RPMI7951 (cell line): ENCODE data around the gene PCBD1. TPM values are rescaled to one million over a fixed set of nuclear protein-coding genes. Genes with fewer than 3 reads are reported as not detected.

Experiments used
- DNase-seq: peaks from one replicate; pipeline ENCODE4 v3.0.0-alpha.2; 2012; ENCODE audit warnings: low read depth
- total RNA-seq: library from RNA; depleted of rRNA; stranded (reverse); fragments of >200 nt; shearing (Covaris generic); gene quantifications from 2 replicates; pipeline ENCODE4 v1.2.3, GENCODE V29; 2014

The PCBD1 gene
- total RNA-seq, 1 experiment from 2014 or later = 73.9 TPM

DNA sequence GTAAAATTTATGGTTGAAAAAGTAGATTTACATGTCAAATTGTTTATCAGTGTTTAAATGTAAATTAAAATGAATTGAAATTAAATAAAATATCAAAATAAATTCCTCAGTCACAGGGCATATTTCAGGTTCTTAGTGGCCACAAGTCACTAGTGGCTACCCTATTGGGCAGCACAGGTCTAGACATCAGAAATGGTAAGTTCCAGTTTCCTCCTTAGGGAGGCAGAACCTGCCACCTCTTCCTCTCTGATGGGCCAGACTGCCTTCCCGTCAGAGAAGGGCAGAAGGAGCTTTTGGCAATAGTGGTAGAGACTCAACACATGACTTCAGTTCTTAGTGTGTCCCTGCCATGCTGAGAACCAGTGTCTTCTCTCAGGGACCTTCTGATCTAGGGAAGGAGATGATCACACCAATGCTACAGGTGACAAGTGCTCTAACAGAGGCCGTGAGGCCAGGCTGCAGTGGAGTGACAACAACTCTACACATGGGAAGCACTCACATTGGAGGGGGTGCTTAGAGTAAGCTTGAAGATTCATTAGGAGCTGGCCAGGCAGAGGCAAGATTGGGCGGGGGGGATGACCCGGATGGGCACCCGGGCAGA lies 14.4 kb upstream of the PCBD1 start:
- DNase-seq = no peak

DNA sequence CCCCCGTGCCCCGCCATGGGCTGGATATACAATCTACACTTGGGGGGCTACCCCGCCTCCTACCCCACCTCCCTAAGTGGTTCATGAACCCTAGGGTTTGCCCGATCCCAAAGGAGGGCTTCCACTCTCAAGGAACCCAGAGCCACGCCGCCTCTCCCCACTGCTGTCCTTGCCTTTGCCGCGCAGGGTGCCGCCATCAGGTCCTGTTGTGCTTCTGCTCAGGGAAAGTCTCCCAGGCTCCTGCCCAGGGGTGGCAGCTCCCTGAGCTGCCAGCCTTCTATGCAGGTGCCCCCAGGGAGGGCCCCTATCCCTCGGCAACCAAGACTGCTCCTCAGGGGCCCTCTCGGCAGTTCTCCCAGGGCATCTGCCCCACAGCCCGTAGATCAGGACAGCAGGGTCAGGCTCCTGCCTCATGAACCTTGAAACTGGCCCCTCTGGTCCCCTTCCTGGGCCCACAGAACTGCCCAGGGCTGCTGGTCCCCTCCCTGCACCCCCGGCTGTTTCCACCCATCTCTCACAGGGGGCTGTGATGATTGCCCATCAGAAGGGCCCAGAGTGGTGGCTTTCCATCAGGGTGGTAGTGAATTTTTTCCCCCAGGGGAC lies 13.0 kb upstream of the PCBD1 start:
- DNase-seq = no peak

- DNase-seq = no peak
Measured at GRCh38 chr10:70899096-70899495, 10.7 kb upstream of the PCBD1 start.

- DNase-seq = peak; percentile 21
Measured at GRCh38 chr10:70898687-70899086, 10.3 kb upstream of the PCBD1 start.

- DNase-seq = no peak
Measured at GRCh38 chr10:70896551-70896950, 8.2 kb upstream of the PCBD1 start.

DNA sequence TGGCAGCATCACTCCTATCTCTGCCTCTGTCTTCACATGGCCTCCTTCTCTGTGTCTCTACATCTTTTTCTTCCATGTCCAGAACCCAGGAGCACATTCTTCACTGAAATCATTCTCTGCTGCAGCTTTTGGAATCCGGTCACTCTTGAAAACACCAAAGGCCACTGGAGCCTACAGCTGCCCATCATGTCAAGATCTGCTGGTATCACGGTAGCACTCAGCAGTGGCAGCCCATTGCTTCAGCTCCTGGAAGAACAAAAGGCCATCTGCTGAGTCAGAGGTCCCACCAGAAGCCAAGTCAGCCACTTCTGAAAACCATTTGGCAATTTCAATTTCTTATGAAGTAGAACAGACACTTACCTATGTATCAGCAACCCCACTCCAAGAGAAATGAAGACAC lies 6.1 kb upstream of the PCBD1 start:
- no peak for DNase-seq

DNA sequence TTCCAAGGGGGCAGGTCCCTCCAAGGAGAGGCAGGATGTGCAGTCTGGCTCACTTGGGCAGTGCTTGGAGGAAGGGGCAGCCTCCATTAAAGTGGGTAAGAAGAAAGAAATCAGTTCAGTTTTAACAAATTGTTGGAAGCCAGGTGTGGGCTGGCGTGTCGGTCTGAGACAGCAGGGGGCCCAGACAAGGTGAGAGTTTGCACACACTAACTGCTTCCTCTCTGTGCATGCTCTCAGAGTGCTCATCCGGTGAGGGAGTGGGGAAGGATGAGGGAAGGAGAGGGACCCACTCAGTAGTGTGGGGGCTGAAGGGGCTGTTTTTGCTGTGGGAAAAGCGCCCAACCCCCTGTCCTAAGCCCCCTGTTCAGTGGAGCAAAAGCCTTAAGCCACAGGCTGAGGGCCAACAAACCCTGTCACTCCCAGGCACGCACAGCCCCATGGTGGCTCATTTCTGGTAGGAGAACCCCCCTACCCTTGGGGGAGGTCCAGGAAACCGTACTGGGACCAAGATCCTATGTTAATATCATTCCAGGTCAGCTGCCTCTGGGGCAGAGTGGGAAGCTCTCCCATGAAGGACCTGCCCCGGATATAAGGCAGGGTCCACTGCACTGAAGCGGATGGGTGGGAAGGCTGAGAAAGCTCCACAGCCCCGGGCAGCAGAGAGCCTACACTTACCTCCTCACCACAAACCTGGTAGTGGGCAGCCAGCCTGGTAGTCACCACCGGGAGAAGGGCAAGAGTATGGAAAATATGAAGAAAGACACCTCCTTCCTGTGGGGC lies 5.1 kb upstream of the PCBD1 start:
- DNase-seq = no peak

GRCh38 chr10:70892631-70893030 lies 4.3 kb upstream of the PCBD1 start:
- DNase-seq = no peak

DNA sequence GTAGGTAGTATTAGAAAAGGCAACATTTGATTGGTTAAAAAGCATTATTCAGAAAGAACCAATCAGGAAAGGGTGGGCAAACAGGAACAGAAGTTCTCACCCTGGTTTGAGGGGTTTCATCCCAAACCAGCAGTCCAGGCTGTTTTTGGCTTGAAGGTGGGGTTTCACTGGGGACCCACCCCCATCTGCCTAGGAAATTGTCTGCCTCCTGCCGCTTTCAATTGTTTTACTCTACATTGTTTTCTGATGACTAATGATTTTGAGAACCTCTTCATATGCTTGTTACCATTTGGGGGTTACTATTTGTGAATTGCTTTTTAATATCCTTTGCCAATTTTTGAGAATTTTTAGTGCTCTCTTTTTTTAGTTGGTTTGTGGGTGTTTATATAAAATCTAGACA lies 3.3 kb upstream of the PCBD1 start:
- peak; percentile 6 for DNase-seq

- DNase-seq = no peak
Measured at GRCh38 chr10:70890917-70891431, 2.6 kb upstream of the PCBD1 start.

DNA sequence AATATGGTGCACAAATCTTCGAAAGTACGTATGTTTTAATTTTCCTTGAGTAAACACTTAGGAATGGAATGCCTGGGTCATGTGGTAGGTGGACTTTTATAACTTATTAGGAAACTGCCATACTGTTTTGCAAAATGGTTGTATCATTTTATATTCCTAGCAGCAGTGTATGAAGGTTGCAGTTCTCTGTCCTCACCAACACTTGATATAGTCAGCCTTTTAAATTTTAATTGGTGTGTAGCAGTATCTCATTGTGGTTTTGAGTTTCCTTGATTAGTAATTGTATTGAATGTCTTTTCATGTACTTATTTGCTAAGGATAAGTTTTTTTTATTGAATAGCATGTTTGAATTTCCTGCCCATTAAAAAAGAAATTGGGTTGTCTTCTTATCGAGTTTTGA lies 926 bp upstream of the PCBD1 start:
- DNase-seq = no peak

DNA sequence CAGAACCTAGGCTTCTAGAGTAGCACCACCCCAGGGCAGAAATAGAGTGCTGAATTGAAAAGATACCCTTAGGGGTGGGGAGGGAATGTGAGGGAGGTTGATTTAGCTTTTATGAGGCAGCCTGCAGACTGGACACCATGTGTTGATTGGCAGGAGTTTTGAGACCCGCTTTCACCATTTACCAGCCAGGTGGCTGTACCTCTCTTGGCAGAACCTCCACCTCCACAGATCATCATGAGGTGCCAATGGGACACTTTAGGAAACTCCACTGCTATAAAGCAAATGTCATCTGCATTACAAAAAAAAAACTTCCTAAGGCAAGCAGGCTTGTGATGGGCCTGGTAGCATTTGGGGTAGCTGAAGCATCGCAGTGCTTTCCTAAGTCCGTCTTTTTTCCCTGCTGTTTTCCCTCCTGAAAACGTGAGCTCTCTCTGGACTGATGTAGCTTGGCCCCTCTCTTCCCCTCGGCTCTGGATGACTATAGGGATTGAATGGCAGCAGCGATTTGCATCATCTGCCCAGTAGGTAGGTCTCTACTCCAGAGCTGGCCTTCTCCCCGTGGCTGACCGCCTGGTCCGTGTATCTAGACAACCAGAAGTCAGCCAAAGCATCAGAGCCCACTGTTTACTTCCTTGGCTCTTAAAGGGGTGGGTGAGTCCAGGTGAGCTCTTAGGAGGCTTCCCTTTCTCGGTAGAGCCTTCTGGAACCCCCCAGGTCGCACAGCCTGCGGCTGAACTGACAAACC lies 1.3 kb downstream of the PCBD1 start:
- no peak for DNase-seq

DNA sequence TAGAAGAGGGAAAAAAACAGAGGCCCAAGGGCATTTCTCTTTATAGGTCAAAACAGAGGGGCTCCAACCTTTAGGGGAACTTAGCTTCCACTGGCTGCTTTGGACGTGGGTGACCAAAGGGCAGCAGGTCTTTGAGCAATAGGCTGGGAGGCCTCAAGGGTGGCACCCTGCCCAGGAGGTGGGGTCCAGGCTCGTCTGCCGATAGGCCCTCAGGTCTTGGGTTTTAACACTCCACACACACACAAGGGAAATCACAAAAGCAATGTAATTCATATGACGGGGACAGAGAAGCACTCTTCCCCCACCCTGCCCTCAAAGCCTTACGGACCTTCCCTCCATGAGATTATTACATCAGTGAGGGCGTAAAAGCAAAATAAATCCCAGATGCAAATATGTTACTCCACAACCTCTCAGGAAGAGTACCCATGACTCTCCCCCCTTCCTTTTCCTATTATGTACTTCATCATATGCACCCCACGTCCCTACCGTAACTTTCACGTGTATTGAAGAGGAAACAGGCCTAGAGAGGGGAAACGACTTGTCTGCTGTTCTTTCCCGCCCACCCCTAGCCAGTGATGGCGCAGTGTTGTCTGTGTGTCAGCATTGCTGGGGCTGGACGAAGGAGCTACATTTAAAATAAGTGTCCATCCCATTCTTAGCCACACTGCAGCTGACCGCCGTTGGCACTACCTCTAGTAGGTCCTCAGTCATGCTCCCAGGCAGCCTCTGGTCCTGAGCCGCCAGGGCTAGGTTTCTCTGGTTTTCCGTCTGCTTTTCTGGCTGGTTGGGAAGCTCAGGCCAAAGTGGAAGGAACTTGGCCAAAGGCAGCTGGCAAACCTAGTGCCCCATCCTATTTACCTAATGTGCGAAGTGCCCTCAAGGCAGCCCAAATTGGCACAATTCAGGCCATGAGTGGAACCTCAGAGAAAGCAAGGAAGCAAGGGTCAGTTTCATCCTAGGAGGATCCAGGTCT lies 2.1 kb downstream of the PCBD1 start:
- no peak for DNase-seq

DNA sequence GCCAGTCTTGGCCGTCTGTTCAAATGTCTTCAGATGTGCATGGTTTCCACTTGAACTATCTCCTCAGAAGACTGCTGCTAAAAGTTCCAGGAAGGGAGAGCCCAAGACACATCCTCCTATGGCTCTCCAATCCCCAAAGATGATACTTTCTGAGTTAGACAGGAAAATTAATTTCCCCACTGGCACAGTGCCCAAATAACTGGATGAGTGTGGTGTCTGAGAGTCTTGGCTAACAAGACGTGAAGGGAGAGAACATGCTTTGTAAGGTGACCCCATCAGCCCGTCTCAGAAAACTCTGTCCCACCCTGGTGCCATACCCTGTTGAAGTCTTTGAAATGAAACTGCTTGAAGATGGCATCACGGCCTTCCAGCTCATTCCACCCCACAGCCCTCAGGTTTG lies 2.9 kb downstream of the PCBD1 start:
- no peak for DNase-seq

DNA sequence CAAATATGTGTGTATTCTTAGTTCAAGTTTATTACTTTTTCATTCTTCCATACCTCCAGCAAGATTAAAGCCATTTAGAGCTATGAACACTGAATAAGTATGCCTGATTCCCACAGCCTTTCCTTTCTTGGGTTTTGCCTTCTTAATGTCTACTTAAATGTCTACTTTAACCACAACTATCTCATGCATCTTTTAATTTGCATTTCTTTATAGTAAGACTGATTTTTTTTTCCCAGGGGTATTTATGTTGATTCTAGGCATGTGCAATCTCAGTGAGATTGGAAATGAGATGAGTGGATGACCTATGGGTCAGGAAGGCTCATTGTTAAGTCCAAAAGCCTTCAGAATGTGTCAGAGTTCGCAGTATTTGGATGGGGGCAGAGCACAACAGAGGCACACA lies 3.6 kb downstream of the PCBD1 start:
- no peak for DNase-seq

GRCh38 chr10:70880077-70880534 lies 8.3 kb downstream of the PCBD1 start:
- peak; percentile 66 for DNase-seq

GRCh38 chr10:70879207-70879606 lies 9.2 kb downstream of the PCBD1 start:
- no peak for DNase-seq

- DNase-seq = peak; percentile 10
Measured at GRCh38 chr10:70874061-70874460, 14.3 kb downstream of the PCBD1 start.

DNA sequence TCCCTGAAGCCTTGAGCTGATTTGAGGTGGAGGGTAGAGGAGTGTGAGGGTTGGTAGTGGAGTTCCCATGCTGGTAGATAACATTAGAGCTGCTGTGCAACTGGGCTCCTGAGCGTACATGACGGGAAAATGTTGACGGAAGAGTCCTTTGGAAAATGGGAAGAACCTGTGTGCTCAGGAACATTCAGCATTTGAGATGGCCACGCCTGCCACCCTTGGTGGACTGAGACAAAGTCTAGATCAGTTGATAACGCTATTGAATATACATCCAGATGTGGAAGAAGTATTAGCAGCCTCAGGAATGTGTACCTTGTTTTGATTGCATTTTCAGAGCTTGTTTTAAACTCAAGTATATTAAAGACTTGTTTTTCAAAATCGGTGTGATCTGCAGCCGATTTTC lies 16.1 kb downstream of the PCBD1 start:
- no peak for DNase-seq

DNA sequence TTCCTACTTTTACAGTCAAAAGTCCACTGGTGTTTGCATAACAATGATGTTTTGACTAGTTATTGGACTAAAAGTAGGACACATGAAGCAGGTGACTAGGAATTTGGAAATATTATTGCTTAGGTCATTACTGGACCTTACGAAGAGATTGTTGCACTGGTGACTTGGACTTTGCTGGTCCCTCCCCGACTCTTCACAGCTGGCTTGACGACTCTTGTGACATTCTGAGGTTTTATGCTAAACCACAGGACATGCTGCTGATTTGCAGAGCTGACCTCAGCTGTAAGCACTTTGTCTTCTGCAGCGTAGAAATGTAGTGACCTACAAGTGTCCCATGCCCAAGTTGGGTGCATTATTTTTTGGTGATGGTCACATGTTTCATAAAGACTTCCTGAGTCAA lies 21.9 kb downstream of the PCBD1 start:
- peak; percentile 70 for DNase-seq

GRCh38 chr10:70864935-70865334 lies 23.4 kb downstream of the PCBD1 start:
- DNase-seq = no peak
